Measurements from ENCODE around the gene STK16.

The STK16 gene

DNA sequence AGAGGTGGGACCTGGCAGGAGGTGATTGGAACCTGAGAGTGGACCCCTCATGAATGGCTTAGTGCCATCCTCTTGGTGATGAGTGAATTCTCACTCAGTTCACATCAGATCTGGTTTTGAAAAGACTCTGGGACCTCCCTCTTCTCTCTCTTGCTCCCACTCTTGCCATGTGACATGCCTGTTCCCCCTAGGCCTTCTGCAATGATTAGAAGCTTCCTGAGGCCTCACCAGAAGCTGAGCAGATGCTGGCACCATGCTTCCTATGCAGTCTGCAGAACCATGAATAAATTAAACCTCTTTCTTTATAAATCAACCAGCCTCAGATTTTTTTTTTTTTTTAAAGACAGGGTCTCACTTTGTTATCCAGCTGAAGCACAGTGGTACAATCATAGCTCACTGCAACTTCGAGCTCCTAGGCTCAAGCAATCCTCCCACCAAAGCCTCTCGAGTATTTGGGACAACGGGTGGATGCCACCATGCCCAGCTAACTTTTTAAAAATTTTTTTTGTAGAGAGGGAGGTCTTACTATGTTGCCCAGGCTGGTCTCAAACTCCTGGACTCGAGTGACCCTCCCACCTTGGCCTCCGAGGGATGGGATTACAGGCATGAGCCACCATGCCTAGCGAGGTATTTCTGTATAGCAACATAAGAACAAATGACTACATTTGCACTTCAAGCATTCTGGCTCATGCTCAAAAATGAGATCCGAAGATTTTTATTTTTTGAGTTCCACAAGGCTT is 40.7 kb upstream of the STK16 start:
- ChIA-PET CTCF (interaction anchor here (0.6 to 2.5 kb wide), 5 partner anchors 29 to 133 kb away, joined by 3 to 13 read pairs (median 4); no protein-coding TSS in a partner anchor), POLR2A (no interaction called here)
- DNase-seq (ENCODE audit: low read depth, low spot score) = no peak

DNA sequence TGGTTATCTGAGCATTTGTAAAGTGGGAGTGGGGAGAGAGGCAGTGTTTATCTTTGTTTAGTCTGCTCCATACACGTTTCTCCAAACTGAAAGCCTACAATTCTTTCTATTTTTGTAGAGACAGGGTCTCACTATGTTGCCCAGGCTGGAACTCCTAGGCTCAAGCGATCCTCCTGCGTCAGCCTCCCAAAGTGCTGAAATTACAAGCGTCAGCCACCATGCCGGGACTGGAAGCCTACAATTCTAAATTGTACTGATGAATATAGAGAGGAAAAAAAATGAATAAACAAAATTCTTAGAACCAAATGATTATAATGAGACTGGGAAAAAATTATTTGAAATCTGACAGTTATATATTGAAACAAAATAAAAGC is 40.1 kb upstream of the STK16 start:
- no peak overlapping the region for H3K4me3 ChIP-seq (ENCODE audit: low read depth, low read length)
- ChIA-PET CTCF (interaction anchor here (1.5 to 2.3 kb wide), 4 partner anchors 9 to 325 kb away, joined by 4 to 11 read pairs (median 5); no protein-coding TSS in a partner anchor), POLR2A (interaction anchor here (2.0 kb wide), 1 partner anchor 29 kb away, joined by 10 read pairs; the partner anchor contains the start of gene CNPPD1)
- TF ChIP-seq, protein P1, sequence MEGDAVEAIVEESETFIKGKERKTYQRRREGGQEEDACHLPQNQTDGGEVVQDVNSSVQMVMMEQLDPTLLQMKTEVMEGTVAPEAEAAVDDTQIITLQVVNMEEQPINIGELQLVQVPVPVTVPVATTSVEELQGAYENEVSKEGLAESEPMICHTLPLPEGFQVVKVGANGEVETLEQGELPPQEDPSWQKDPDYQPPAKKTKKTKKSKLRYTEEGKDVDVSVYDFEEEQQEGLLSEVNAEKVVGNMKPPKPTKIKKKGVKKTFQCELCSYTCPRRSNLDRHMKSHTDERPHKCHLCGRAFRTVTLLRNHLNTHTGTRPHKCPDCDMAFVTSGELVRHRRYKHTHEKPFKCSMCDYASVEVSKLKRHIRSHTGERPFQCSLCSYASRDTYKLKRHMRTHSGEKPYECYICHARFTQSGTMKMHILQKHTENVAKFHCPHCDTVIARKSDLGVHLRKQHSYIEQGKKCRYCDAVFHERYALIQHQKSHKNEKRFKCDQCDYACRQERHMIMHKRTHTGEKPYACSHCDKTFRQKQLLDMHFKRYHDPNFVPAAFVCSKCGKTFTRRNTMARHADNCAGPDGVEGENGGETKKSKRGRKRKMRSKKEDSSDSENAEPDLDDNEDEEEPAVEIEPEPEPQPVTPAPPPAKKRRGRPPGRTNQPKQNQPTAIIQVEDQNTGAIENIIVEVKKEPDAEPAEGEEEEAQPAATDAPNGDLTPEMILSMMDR (IDR thresholded peaks at IDR 0.05; ENCODE audit: insufficient read depth, low read length, missing control alignments) = no peak
- no peak for DNase-seq (ENCODE audit: low read depth, low spot score)

More for the DNA sequence above, 40.7 kb upstream of the STK16 start:
- no peak overlapping the region for H3K4me3 ChIP-seq (ENCODE audit: low read depth, low read length)
- TF ChIP-seq, protein P1 (IDR thresholded peaks at IDR 0.05; ENCODE audit: insufficient read depth, low read length, missing control alignments) = no peak

GRCh38 chr2:219205981-219206327 is 39.3 kb upstream of the STK16 start:
- no peak for DNase-seq (ENCODE audit: low read depth, low spot score)
- TF ChIP-seq, protein P1 (IDR thresholded peaks at IDR 0.05; ENCODE audit: insufficient read depth, low read length, missing control alignments) = no peak
- CTCF ChIA-PET = interaction anchor here (0.7 to 4.2 kb wide), 14 partner anchors 9 to 324 kb away, joined by 3 to 26 read pairs (median 4); partner anchors contain the start of genes ANKZF1, ATG9A and CNPPD1
- peak overlapping the region; percentile 79 for H3K4me3 ChIP-seq (ENCODE audit: low read depth, low read length)
- POLR2A ChIA-PET = interaction anchor here (0.7 to 2.9 kb wide), 7 partner anchors 11 to 44 kb away, joined by 3 to 27 read pairs (median 6); partner anchors contain the start of genes ABCB6, ANKZF1, ATG9A and CNPPD1

DNA sequence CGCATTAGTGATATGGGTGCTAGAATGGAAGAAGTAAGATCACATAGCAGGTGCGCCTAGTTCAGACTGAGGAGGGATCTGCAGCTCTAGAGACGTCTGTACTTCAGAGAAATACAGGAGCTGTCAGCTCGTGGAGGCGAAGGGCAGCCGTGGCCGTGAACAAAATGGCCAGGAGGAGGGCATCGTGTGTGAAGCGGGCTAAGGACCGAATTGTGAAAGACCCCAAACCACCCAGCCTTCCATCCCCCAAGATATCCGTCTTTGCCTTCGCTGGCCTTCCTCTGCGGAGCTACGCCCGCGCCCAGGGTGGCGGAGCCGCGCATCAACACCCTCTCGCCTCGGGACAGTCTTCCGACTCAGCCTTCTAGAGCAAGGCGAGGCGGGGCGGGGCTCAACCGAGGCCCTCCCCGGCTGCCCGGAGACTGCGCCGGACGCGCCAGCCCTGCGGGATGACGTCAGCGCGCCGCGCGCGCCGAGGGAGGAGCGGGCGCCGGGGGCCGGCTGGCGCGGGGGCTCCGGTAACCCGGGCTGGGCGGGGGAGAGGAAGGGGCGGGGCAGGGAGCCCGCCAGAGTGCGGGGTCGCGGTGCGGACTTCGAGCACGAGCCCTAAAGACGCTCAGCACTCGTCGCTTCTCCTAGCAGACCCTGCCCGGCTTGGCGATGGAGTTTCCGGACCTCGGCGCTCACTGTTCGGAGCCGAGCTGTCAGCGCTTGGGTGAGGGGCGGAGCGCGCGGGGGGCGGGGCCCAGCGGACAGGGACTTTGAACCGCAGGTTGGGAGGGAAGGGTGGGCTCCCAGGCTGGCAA is 38.7 kb upstream of the STK16 start, which contains the start of gene ZFAND2B:
TSS of gene ZFAND2B (plus strand) at position 455 of the 806 bp plus-strand sequence. CDS start at position 661, 206 bp downstream.
- TF ChIP-seq, protein P1 (IDR thresholded peaks at IDR 0.05; ENCODE audit: insufficient read depth, low read length, missing control alignments) = no peak
- CTCF ChIA-PET = interaction anchor here (0.7 to 4.2 kb wide), 14 partner anchors 10 to 324 kb away, joined by 3 to 26 read pairs (median 4); partner anchors contain the start of genes ANKZF1, ATG9A and CNPPD1
- POLR2A ChIA-PET = interaction anchor here (0.5 to 2.9 kb wide), 11 partner anchors 11 to 72 kb away, joined by 3 to 27 read pairs (median 4); partner anchors contain the start of genes ABCB6, ANKZF1, ATG9A and CNPPD1
- DNase-seq (ENCODE audit: low read depth, low spot score) = no peak
- H3K4me3 ChIP-seq (ENCODE audit: low read depth, low read length) = peak within 1 kb of the TSS; percentile 86

DNA sequence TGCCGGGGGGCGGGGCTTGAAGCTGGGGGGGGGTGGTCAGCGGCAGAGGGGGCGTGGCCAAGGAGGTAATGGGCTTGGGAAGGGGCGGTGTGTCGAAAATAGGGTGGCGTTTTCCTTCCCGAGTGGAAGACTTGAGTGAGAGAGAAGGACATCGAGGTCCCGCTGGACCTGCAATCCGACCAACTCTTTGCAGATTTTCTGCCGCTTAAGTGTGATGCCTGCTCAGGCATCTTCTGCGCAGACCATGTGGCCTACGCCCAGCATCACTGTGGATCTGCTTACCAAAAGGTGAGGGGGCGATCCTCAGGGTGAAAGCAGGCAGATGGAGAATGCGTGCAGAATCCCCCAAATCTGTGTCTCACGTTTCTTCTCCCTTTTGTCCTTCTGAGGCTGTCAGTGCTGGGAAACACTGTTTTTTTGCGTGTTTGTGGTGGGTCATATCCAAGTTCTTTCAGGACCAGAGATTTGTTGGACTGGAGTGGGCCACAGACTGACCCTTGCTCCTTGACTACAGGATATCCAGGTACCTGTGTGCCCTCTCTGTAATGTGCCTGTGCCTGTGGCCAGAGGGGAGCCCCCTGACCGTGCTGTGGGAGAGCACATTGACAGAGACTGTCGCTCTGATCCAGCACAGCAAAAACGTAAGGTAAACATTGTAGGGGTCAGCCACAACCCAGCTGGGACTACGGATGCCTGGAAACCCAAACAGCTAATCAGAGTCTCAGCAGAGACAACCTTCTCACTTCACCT is 38.0 kb upstream of the STK16 start:
- no peak for DNase-seq (ENCODE audit: low read depth, low spot score)
- ChIA-PET POLR2A (interaction anchor here (0.5 to 2.9 kb wide), 9 partner anchors 11 to 71 kb away, joined by 3 to 27 read pairs (median 5); partner anchors contain the start of genes ABCB6, ANKZF1, ATG9A and CNPPD1), CTCF (interaction anchor here (0.9 to 4.2 kb wide), 9 partner anchors 9 to 92 kb away, joined by 3 to 26 read pairs (median 6); partner anchors contain the start of gene CNPPD1)
- H3K4me3 ChIP-seq (ENCODE audit: low read depth, low read length) = peak overlapping the region; percentile 86
- TF ChIP-seq, protein P1 (IDR thresholded peaks at IDR 0.05; ENCODE audit: insufficient read depth, low read length, missing control alignments) = no peak
